LNCAP (cell line): ENCODE data around the gene NT5DC4.

ENCODE experiments used
- TF ChIP-seq, protein P1 (sequence below): fragments of 450-650 bp; IDR thresholded peaks from 2 replicates; pipeline ENCODE4 v1.5.1; 2017; ENCODE audit warnings: mild to moderate bottlenecking

Gene NT5DC4

DNA sequence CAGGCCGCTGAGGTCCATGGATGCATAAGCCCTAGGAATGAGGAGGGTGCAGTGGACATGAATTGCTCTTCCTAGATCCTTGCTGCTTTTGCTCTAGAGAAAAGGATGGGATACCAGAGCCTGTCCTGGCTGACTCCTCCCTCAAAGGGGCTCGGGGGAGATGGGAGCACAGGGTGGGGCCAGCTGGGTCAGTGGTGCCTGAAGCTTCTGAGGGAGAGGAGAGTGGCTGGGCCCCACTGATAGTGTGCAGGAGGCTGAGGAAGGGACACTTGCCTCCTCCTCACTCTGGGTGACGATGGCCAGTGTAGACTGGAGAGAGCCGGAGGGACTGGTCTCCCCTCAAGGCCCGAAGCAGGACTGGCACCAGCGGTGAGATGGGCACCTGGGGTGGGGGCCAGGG is at the start of gene NT5DC4:
NT5DC4 (plus strand) TSS at position 236 of the 400 bp plus-strand sequence; CDS start at position 296, 60 bp downstream.
- TF ChIP-seq, protein P1, sequence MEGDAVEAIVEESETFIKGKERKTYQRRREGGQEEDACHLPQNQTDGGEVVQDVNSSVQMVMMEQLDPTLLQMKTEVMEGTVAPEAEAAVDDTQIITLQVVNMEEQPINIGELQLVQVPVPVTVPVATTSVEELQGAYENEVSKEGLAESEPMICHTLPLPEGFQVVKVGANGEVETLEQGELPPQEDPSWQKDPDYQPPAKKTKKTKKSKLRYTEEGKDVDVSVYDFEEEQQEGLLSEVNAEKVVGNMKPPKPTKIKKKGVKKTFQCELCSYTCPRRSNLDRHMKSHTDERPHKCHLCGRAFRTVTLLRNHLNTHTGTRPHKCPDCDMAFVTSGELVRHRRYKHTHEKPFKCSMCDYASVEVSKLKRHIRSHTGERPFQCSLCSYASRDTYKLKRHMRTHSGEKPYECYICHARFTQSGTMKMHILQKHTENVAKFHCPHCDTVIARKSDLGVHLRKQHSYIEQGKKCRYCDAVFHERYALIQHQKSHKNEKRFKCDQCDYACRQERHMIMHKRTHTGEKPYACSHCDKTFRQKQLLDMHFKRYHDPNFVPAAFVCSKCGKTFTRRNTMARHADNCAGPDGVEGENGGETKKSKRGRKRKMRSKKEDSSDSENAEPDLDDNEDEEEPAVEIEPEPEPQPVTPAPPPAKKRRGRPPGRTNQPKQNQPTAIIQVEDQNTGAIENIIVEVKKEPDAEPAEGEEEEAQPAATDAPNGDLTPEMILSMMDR, result no peak

DNA sequence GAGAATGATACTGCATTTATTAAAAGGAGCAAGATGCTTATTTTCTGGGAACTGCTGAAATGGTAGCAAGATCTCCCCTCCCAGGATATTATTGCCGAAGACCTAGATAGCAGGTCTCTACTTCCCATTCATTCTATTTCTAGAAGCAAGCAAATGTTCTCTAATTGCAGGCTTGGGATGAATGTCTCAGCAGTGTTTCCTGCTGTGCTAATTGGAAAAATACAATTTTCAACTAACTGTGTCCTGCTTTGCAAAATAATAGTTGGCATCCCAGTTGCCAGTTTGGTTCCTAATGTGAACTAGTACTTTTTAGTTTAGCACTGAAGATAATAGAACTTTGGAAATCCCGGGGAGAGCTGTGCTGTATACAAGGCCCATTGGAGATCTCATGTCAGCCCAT is 49.0 kb upstream of the NT5DC4 start:
- TF ChIP-seq, protein P1, result no peak

DNA sequence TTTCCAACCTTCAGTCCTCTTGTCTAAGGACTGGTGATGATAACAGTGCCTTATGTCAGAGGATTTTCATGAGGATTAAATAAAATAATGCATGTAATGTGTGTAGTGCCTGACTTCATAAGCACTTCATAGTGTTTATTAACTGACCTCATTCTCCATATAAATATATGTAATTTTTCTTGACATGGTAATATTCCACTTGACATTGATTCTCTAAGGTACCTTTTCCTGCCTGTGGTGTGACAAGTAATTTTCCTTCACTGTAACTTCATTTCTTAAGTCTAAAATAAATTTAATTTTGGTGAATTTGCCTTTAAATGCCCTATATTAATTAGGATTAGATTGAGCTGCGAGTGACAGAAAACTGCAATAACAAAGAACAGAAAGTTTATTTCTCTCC is 47.8 kb upstream of the NT5DC4 start:
- TF ChIP-seq, protein P1, result no peak

DNA sequence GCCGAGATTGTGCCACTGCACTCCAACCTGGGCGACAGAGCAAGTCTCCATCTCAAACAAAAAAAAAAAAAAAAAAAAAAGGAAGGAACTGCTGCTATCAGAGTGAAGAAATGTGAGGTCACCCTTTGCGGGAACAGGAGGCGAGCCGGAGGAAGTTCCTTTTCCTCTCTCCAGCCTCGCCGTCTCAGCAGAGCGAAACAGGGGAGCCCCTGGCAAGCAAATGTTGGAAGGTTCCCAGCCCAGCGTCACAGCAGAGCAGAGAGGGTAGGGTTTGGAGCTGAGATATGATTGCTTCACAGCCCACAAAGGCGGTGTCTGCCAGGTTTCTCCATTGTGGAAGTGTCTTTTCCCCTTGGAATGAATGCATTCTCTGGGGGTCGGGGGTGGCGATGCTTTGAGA is 46.6 kb upstream of the NT5DC4 start:
- TF ChIP-seq, protein P1, result no peak

DNA sequence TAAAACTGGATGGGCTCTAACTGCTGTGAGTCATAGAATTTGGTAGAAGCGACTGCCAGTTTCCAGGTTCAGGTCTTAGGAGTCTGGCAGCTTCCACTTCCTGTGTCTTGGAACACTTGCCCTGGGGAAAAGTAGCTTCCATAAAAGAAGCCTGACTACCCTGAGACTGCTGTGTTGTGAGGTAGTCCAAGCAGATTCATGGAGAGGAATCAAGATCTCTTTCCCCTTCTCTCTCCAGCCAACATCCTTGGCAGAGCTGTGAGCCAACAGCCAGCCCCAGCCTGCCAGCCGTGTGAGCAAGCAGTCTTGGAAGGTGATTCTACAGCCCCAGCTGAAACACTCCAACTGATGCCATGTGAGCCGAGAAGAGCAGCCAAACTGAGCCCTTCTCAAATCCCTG is 41.3 kb upstream of the NT5DC4 start:
- TF ChIP-seq, protein P1, result no peak

DNA sequence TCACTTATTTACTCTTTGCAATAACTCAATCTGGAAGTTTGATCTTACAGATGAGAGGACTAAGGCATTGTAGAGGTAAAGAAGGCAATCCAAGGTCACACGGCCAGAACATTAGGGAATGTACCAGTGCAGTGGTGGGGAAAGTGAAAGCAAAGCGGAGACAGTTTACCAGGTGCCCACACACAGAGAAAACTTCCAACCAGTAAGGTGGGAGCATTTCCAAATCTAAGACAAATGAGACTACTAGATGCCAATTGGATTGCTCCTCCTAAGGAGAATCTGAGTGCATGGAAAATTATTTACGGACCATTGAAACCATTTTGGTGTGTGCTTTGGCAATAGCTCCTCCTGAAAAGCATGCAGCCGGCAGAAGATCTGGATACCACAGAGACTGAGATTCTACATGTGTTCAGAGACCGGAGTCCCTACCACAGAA is 40.1 kb upstream of the NT5DC4 start:
- TF ChIP-seq, protein P1, result no peak

DNA sequence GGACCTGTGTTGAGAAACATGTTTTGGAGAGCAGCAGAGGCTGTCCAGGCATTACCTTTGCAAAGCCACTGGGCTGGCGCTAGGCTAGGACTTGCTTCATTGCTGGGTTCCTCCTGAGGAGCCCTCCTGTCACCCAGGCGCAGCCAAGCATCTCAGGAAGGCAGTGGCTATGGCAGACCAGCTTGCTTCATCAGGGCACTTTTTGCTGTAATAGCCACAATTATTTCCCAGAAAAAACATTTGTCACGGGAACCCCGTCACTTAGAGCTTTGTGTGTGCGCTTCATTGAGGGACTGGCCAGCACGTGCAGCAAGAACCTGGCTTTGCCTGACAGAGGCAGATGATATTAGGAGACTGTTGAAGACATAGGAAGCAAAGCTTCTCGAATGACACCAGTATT is 38.7 kb upstream of the NT5DC4 start:
- TF ChIP-seq, protein P1, result no peak
